ENCODE measurements around the gene DDX20. TPM values are rescaled to one million over a fixed set of nuclear protein-coding genes. Genes with fewer than 3 reads are reported as not detected.

DDX20 gene
- polyA plus RNA-seq (ENCODE audit: insufficient read length in 3 of 3) = 10 to 100 TPM; 24.9 to 29.2 (median 28.8) TPM

GRCh38 chr1:111755331-111756123 is at the start of gene DDX20:
Gene DDX20 (plus strand): TSS chr1:111755901. CDS start chr1:111755925, 24 bp downstream.
- peak; percentile 93 for DNase-seq (ENCODE audit: low read depth in 3 of 3, low spot score in 2 of 3)

GRCh38 chr1:111706921-111707320 is 48.8 kb upstream of the DDX20 start:
- DNase-seq (ENCODE audit: low read depth in 3 of 3, low spot score in 2 of 3) = no peak

GRCh38 chr1:111707906-111708305 is 47.8 kb upstream of the DDX20 start:
- DNase-seq (ENCODE audit: low read depth in 3 of 3, low spot score in 2 of 3) = no peak

- DNase-seq (ENCODE audit: low read depth in 3 of 3, low spot score in 2 of 3) = no peak
Measured at GRCh38 chr1:111709986-111710385, 45.7 kb upstream of the DDX20 start.

- DNase-seq (ENCODE audit: low read depth in 3 of 3, low spot score in 2 of 3) = no peak
Measured at GRCh38 chr1:111716333-111716732, 39.4 kb upstream of the DDX20 start.

- no peak for DNase-seq (ENCODE audit: low read depth in 3 of 3, low spot score in 2 of 3)
Measured at GRCh38 chr1:111717450-111717849, 38.3 kb upstream of the DDX20 start.

GRCh38 chr1:111719135-111719534 is 36.6 kb upstream of the DDX20 start:
- DNase-seq (ENCODE audit: low read depth in 3 of 3, low spot score in 2 of 3) = no peak

GRCh38 chr1:111719674-111720132 is 36.0 kb upstream of the DDX20 start:
- DNase-seq (ENCODE audit: low read depth in 3 of 3, low spot score in 2 of 3) = no peak

GRCh38 chr1:111720274-111720976 is 35.3 kb upstream of the DDX20 start:
- no peak for DNase-seq (ENCODE audit: low read depth in 3 of 3, low spot score in 2 of 3)

GRCh38 chr1:111720977-111721786 is 34.5 kb upstream of the DDX20 start:
- DNase-seq (ENCODE audit: low read depth in 3 of 3, low spot score in 2 of 3) = no peak

GRCh38 chr1:111723091-111723806 is 32.5 kb upstream of the DDX20 start:
- no peak for DNase-seq (ENCODE audit: low read depth in 3 of 3, low spot score in 2 of 3)

- no peak for DNase-seq (ENCODE audit: low read depth in 3 of 3, low spot score in 2 of 3)
Measured at GRCh38 chr1:111723871-111724270, 31.8 kb upstream of the DDX20 start.

GRCh38 chr1:111725192-111725591 is 30.5 kb upstream of the DDX20 start:
- DNase-seq (ENCODE audit: low read depth in 3 of 3, low spot score in 2 of 3) = no peak

- DNase-seq (ENCODE audit: low read depth in 3 of 3, low spot score in 2 of 3) = no peak
Measured at GRCh38 chr1:111727056-111727455, 28.6 kb upstream of the DDX20 start.

GRCh38 chr1:111729271-111729921 is 26.3 kb upstream of the DDX20 start:
- no peak for DNase-seq (ENCODE audit: low read depth in 3 of 3, low spot score in 2 of 3)

GRCh38 chr1:111729946-111730681 is 25.6 kb upstream of the DDX20 start:
- DNase-seq (ENCODE audit: low read depth in 3 of 3, low spot score in 2 of 3) = no peak

GRCh38 chr1:111730706-111731105 is 25.0 kb upstream of the DDX20 start:
- DNase-seq (ENCODE audit: low read depth in 3 of 3, low spot score in 2 of 3) = no peak

GRCh38 chr1:111731956-111732355 is 23.7 kb upstream of the DDX20 start:
- no peak for DNase-seq (ENCODE audit: low read depth in 3 of 3, low spot score in 2 of 3)

- no peak for DNase-seq (ENCODE audit: low read depth in 3 of 3, low spot score in 2 of 3)
Measured at GRCh38 chr1:111732718-111733117, 23.0 kb upstream of the DDX20 start.
